Gastroesophageal sphincter (tissue), 3 donors: ENCODE data around the gene PDAP1.

ENCODE experiments used
- EP300 ChIP-seq: sonication (generic); formaldehyde crosslinking; IDR thresholded peaks from one replicate; pipeline ENCODE4 v1.6.1; 2017; ENCODE audit warnings: antibody characterized with exemption, mild to moderate bottlenecking
- POLR2A ChIP-seq, 2 donors: fragments of 450-650 bp; IDR thresholded peaks; one replicate each; pipeline ENCODE4 v1.6.1; 2017; ENCODE audit warnings: antibody characterized with exemption in 2 of 2, mild to moderate bottlenecking in 2 of 2, moderate library complexity in 1 of 2
- POLR2AphosphoS5 ChIP-seq: sonication (generic); formaldehyde crosslinking; IDR thresholded peaks from one replicate; pipeline ENCODE4 v1.6.1; 2017; ENCODE audit warnings: antibody characterized with exemption
- TF ChIP-seq, protein P1 (sequence below), 4 experiments: fragments of 200-600 bp in 2 of 4; fragments of 450-650 bp in 2 of 4; sonication (generic) in 1 of 4; IDR thresholded peaks; one replicate each; pipeline ENCODE4 v1.5.1; 2017 to 2019; ENCODE audit warnings: antibody characterized with exemption in 4 of 4, mild to moderate bottlenecking in 2 of 4, moderate library complexity in 2 of 4

DNA sequence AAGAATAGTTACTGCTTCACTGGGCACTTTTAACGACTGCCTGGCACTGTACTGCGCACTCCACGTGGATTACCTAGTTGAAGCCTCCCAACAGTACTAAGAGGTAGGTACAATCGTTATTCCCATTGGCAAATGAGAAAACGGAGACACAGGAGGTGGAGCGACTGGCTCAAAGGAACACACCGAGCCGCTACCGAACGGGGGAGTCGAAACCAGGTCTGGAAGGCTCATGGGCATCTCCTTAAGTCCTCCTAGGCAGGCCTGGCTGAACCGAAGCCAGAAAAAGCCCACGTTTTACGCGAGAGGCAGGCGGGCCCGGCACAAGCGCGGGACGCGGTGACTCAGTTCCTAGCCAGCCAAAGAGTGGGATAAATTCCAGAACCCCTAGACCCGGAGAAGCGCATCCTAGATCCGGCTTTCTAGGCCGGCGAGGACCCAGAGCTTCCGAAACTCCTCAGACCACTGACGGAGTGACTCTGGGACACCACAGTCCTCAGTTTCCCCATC is 472 bp downstream of the PDAP1 start:
- TF ChIP-seq, protein P1, sequence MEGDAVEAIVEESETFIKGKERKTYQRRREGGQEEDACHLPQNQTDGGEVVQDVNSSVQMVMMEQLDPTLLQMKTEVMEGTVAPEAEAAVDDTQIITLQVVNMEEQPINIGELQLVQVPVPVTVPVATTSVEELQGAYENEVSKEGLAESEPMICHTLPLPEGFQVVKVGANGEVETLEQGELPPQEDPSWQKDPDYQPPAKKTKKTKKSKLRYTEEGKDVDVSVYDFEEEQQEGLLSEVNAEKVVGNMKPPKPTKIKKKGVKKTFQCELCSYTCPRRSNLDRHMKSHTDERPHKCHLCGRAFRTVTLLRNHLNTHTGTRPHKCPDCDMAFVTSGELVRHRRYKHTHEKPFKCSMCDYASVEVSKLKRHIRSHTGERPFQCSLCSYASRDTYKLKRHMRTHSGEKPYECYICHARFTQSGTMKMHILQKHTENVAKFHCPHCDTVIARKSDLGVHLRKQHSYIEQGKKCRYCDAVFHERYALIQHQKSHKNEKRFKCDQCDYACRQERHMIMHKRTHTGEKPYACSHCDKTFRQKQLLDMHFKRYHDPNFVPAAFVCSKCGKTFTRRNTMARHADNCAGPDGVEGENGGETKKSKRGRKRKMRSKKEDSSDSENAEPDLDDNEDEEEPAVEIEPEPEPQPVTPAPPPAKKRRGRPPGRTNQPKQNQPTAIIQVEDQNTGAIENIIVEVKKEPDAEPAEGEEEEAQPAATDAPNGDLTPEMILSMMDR (IDR thresholded peaks at IDR 0.05) = no peak
- no peak for TF ChIP-seq POLR2A (IDR thresholded peaks at IDR 0.05)
- peak; percentile 57 for TF ChIP-seq POLR2AphosphoS5
- TF ChIP-seq EP300 = no peak
